PC-9 (cell line): ENCODE measurements around the gene MAD2L1.

Experiments used
- EZH2 ChIP-seq: fragments of 200-600 bp; sonication (generic); IDR thresholded peaks from 2 replicates; pipeline ENCODE4 v1.8.0; 2017; ENCODE audit warnings: antibody characterized with exemption, low read depth
- TF ChIP-seq, protein P1 (sequence below): fragments of 200-600 bp; sonication (generic); conservative IDR thresholded peaks from 2 replicates; pipeline ENCODE4 v1.6.1; 2017; ENCODE audit warnings: mixed run types, antibody characterized with exemption, mild to moderate bottlenecking, moderate library complexity

- TF ChIP-seq, protein P1, sequence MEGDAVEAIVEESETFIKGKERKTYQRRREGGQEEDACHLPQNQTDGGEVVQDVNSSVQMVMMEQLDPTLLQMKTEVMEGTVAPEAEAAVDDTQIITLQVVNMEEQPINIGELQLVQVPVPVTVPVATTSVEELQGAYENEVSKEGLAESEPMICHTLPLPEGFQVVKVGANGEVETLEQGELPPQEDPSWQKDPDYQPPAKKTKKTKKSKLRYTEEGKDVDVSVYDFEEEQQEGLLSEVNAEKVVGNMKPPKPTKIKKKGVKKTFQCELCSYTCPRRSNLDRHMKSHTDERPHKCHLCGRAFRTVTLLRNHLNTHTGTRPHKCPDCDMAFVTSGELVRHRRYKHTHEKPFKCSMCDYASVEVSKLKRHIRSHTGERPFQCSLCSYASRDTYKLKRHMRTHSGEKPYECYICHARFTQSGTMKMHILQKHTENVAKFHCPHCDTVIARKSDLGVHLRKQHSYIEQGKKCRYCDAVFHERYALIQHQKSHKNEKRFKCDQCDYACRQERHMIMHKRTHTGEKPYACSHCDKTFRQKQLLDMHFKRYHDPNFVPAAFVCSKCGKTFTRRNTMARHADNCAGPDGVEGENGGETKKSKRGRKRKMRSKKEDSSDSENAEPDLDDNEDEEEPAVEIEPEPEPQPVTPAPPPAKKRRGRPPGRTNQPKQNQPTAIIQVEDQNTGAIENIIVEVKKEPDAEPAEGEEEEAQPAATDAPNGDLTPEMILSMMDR: no peak
- TF ChIP-seq EZH2: no peak
Observed at GRCh38 chr4:120011725-120012124, 54.9 kb downstream of the MAD2L1 start.
